Measurements from ENCODE around the gene SECISBP2L.

GRCh38 chr15:49041426-49041825 lies 4.8 kb downstream of the SECISBP2L start:
- TF ChIP-seq EZH2phosphoT487 (IDR thresholded peaks at IDR 0.05; ENCODE audit: low read depth, severe bottlenecking, unreplicated experiment) (no peak), CTCF (IDR thresholded peaks at IDR 0.05; ENCODE audit: poor library complexity) (no peak)

All from hepatocyte (in vitro differentiated cells).